MCF 10A (cell line): ENCODE results near the gene PRIMA1. TPM values are rescaled to one million over a fixed set of nuclear protein-coding genes. Genes with fewer than 3 reads are reported as not detected.

Experiments
- BruUV-seq: library from RNA; stranded (reverse); fragments of 400-500 nt; replicated peaks from 2 replicates; lab custom pipeline; 2021; lab: Mats Ljungman, UMichigan
- CTCF ChIA-PET: fragments of 300-600 bp; sonication (Branson Sonifier 250); formaldehyde crosslinking; extraction: SDS; loops from one replicate; lab custom pipeline; 2021; ENCODE audit warnings: antibody characterized with exemption, inconsistent platforms; lab: Yijun Ruan, JAX
- POLR2A ChIA-PET: fragments of 300-600, 350-650 bp; sonication (Branson Sonifier 250); formaldehyde crosslinking; extraction: SDS; loops from one replicate; lab custom pipeline; 2020; ENCODE audit warnings: antibody characterized with exemption, inconsistent platforms; lab: Yijun Ruan, JAX
- DNase-seq: peaks from one replicate; pipeline ENCODE4 v3.0.0-alpha.2; 2018; ENCODE audit not compliant: unreplicated experiment
- H3K27ac Mint-ChIP-seq: one replicate; pipeline ENCODE4 v1.8.0; 2022; ENCODE audit warnings: mild to moderate bottlenecking, low read depth, mixed read lengths; ENCODE audit not compliant: unreplicated experiment
- H3K27me3 Mint-ChIP-seq: one replicate; pipeline ENCODE4 v1.8.0; 2022; ENCODE audit warnings: mixed read lengths; ENCODE audit not compliant: insufficient read depth, unreplicated experiment
- H3K36me3 Mint-ChIP-seq: one replicate; pipeline ENCODE4 v1.8.0; 2022; ENCODE audit warnings: mild to moderate bottlenecking, moderate library complexity, mixed read lengths; ENCODE audit not compliant: insufficient read depth, unreplicated experiment
- H3K4me1 Mint-ChIP-seq: one replicate; pipeline ENCODE4 v1.8.0; 2022; ENCODE audit warnings: mixed read lengths; ENCODE audit not compliant: insufficient read depth, unreplicated experiment
- H3K4me3 Mint-ChIP-seq: one replicate; pipeline ENCODE4 v1.8.0; 2022; ENCODE audit warnings: mild to moderate bottlenecking, moderate library complexity, mixed read lengths; ENCODE audit not compliant: unreplicated experiment
- H3K9me3 Mint-ChIP-seq: one replicate; pipeline ENCODE4 v1.8.0; 2022; ENCODE audit warnings: mixed read lengths; ENCODE audit not compliant: unreplicated experiment
- CTCF ChIP-seq: fragments of 200-600 bp; IDR thresholded peaks from one replicate; pipeline ENCODE4 v1.8.0; 2022; ENCODE audit warnings: antibody characterized with exemption, mild to moderate bottlenecking; ENCODE audit not compliant: unreplicated experiment
- intact Hi-C: fragments of 100-400 bp; cut with micrococcal nuclease; formaldehyde crosslinking; loops from 2 replicates; pipeline ENCODE4 v1.14.1; 2022
- total RNA-seq: library from RNA; stranded (reverse); gene quantifications from 2 replicates; pipeline ENCODE4 v1.2.3, GENCODE V29; 2022

The PRIMA1 gene
- total RNA-seq, 1 experiment from 2014 or later, result not detected

DNA sequence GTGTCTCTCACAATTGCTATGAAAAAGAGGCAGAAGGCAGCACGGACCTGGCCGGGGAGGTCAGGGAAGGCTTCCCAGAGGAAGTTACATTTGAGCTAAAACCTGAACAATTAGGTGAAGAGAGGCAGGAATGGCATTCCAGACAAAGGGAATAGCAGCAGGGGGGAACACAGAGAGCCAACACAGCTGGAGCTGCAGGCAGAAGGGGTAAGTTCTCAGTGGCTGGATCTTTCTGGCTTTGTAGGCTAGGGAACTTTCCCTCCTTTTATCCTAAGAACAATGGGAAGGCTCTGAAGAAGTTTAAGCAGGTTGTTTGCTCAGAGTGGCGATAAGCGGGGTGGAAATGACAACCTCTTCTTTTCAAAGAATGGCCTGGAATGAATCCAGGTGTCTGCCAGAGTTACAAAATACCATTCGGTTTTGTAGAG, 100.0 kb downstream of the PRIMA1 start:
- CTCF ChIA-PET, result interaction anchor here (0.9 to 1.1 kb wide), 2 partner anchors 34 to 477 kb away, joined by 3 to 4 read pairs; no protein-coding TSS in a partner anchor

GRCh38 chr14:93686268-93686667, 102.0 kb downstream of the PRIMA1 start:
- H3K9me3 Mint-ChIP-seq, result no peaks in the 10 kb centered on the region
- H3K27ac Mint-ChIP-seq, result no peak overlapping the region
- DNase-seq, result peak; percentile 64
- no TSS peak for BruUV-seq
- no peak for TF ChIP-seq CTCF
- H3K36me3 Mint-ChIP-seq, result no peaks in the 10 kb centered on the region
- intact Hi-C loops, result no loop called here
- H3K4me3 Mint-ChIP-seq, result no peak overlapping the region
- CTCF ChIA-PET, result interaction anchor here (0.6 kb wide), 1 partner anchor 978 kb away, joined by 3 read pairs; no protein-coding TSS in a partner anchor
- POLR2A ChIA-PET, result no interaction called here
- H3K27me3 Mint-ChIP-seq, result peaks cover 56% of the 10 kb centered on the region
- H3K4me1 Mint-ChIP-seq, result peaks cover 14% of the 10 kb centered on the region

More for the DNA sequence above, 100.0 kb downstream of the PRIMA1 start:
- intact Hi-C loops, result no loop called here
- TF ChIP-seq CTCF, result no peak
- POLR2A ChIA-PET, result no interaction called here
- no peaks in the 10 kb centered on the region for H3K9me3 Mint-ChIP-seq
- no peaks in the 10 kb centered on the region for H3K36me3 Mint-ChIP-seq
- no peak overlapping the region for H3K4me3 Mint-ChIP-seq
- no peak overlapping the region for H3K27ac Mint-ChIP-seq
- peak; percentile 24 for DNase-seq
- H3K27me3 Mint-ChIP-seq, result peaks cover 60% of the 10 kb centered on the region
- no TSS peak for BruUV-seq
- H3K4me1 Mint-ChIP-seq, result peaks cover 14% of the 10 kb centered on the region

- no peaks in the 10 kb centered on the region for H3K9me3 Mint-ChIP-seq
- ChIA-PET CTCF (interaction anchor here (0.6 to 0.7 kb wide), 2 partner anchors 208 to 328 kb away, joined by 3 read pairs; no protein-coding TSS in a partner anchor), POLR2A (no interaction called here)
- peaks cover 46% of the 10 kb centered on the region for H3K27me3 Mint-ChIP-seq
- no peaks in the 10 kb centered on the region for H3K36me3 Mint-ChIP-seq
- TF ChIP-seq CTCF, result no peak
- intact Hi-C loops, result no loop called here
- no peak overlapping the region for H3K4me3 Mint-ChIP-seq
- H3K4me1 Mint-ChIP-seq, result peaks cover 14% of the 10 kb centered on the region
- BruUV-seq, result no TSS peak
- no peak overlapping the region for H3K27ac Mint-ChIP-seq
- DNase-seq, result no peak
Observed at GRCh38 chr14:93685121-93685895, 103.0 kb downstream of the PRIMA1 start.

- H3K9me3 Mint-ChIP-seq, result no peaks in the 10 kb centered on the region
- ChIA-PET POLR2A (interaction anchor here (0.6 kb wide), 1 partner anchor 24 kb away, joined by 3 read pairs; no protein-coding TSS in a partner anchor), CTCF (no interaction called here)
- H3K27me3 Mint-ChIP-seq, result peaks cover 25% of the 10 kb centered on the region
- DNase-seq, result no peak
- peaks cover 10% of the 10 kb centered on the region for H3K4me1 Mint-ChIP-seq
- no peaks in the 10 kb centered on the region for H3K36me3 Mint-ChIP-seq
- intact Hi-C loops, result no loop called here
- TF ChIP-seq CTCF, result no peak
- no TSS peak for BruUV-seq
- H3K4me3 Mint-ChIP-seq, result no peak overlapping the region
- H3K27ac Mint-ChIP-seq, result no peak overlapping the region
Observed at GRCh38 chr14:93683226-93683625, 105.1 kb downstream of the PRIMA1 start.
